ENCODE results near the gene C4orf50. TPM values are rescaled to one million over a fixed set of nuclear protein-coding genes. Genes with fewer than 3 reads are reported as not detected.

The C4orf50 gene
- total RNA-seq, 3 donors from 2014 or later: 0.07 to 0.73 (median 0.09) TPM

DNA sequence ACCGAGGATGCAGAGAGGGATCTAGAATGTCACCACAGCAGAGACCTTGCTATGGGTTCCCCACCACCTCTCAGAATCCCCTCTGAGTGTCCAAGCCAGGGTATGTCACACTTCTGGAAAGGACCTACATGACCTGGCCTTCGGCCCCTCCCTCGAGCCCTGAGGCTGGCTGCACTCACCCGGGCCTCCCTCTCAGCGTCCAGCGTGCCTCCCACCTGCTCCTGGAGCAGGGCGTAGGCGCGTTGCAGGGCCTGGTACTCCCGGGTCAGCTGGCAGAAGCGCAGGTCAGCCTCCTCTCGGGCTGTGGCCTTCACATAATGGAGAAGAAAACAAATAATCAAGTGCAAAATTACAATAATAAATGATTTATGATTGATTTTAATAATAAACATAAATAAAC is 43.9 kb upstream of the C4orf50 start:
- Histone ChIP-seq H3K36me3 (ENCODE audit: low read depth) (no peaks in the 10 kb centered on the region), H3K4me1 (ENCODE audit: low read depth) (no peaks in the 10 kb centered on the region), H3K4me3 (no peak overlapping the region), H3K9me3 (peaks cover 41% of the 10 kb centered on the region)
- intact Hi-C loops (cut with DNase I, micrococcal nuclease): no loop called here
- DNase-seq (no peak), ATAC-seq (no peak)
- no peak for TF ChIP-seq CTCF (IDR thresholded peaks at IDR 0.05)

- Histone ChIP-seq H3K4me3 (no peak overlapping the region), H3K4me1 (ENCODE audit: low read depth) (no peaks in the 10 kb centered on the region), H3K36me3 (ENCODE audit: low read depth) (no peaks in the 10 kb centered on the region), H3K9me3 (peaks cover 41% of the 10 kb centered on the region)
- no peak for DNase-seq
- TF ChIP-seq CTCF (IDR thresholded peaks at IDR 0.05): no peak
- intact Hi-C loops (cut with DNase I, micrococcal nuclease): no loop called here
- no peak for ATAC-seq
These were observed 41.2 kb upstream of the C4orf50 start for GRCh38 chr4:6059375-6059805.

GRCh38 chr4:6058531-6059374 is 40.5 kb upstream of the C4orf50 start:
- DNase-seq (no peak), ATAC-seq (no peak)
- Histone ChIP-seq H3K9me3 (peaks cover 41% of the 10 kb centered on the region), H3K36me3 (ENCODE audit: low read depth) (no peaks in the 10 kb centered on the region), H3K4me1 (ENCODE audit: low read depth) (no peaks in the 10 kb centered on the region), H3K4me3 (no peak overlapping the region)
- TF ChIP-seq CTCF (IDR thresholded peaks at IDR 0.05): no peak
- intact Hi-C loops (cut with DNase I, micrococcal nuclease): no loop called here

DNA sequence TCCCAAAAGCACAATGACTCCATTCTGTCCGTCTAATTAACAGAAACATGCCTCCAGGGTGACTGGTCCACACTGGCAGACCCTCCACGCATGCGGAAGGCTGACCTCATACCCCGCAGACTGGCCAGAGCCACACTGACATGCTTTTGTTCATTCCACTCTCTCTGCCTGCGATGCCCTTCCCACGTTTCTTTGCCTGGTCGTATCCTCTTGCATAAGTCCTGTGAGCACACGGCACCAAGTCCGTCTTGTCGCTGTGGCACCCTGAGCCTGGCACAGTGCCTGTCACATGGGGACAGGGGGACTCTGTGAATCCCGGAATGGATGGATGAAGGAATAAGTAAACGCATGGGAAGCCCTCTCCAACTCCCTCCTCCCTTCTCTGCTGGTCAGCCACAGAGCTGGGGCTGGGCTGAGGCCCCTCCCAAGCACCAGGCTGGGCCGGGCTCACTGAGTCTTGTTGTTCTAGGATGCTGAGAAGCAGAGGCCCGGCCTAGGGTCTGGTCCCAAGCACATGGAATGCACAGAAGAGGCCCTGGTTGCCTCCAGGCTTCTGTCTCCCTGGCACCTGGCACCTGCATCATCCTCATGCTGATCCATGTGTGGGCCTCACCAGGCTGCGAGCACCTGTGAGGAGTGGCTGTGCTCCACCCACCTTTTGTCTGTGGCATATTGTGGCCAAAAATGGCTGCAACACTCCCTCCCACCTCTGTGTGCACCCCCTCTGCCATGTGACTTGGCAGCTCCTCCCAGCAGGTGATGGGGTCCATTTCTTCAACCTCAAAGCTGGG is 38.9 kb upstream of the C4orf50 start:
- DNase-seq (no peak), ATAC-seq (no peak)
- peaks cover 41% of the 10 kb centered on the region for H3K9me3 ChIP-seq
- H3K4me1 ChIP-seq (ENCODE audit: low read depth): no peaks in the 10 kb centered on the region
- no peaks in the 10 kb centered on the region for H3K36me3 ChIP-seq (ENCODE audit: low read depth)
- intact Hi-C loops (cut with DNase I, micrococcal nuclease): no loop called here
- H3K4me3 ChIP-seq: no peak overlapping the region
- no peak for TF ChIP-seq CTCF (IDR thresholded peaks at IDR 0.05)

DNA sequence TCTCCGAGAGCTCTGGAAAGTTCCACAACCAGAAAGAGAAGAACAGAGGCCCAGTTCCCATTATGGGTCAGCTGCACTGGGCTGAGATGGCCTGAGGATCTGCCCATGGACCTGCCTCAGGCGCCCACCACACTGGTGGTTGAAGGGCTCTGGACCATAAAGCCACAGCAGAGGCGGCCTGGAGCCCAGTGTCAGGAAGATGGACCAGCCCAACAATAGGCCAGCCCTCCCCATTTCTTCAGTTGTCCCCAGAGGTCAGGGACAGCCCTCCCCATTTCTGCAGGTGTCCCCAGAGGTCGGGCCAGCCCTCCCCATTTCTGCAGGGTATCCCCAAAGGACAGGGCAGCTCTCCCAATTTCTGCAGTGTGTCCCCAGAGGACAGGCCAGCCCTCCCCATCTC is 37.2 kb upstream of the C4orf50 start:
- intact Hi-C loops (cut with DNase I, micrococcal nuclease): no loop called here
- ATAC-seq (no peak), DNase-seq (no peak)
- Histone ChIP-seq H3K4me1 (ENCODE audit: low read depth) (no peaks in the 10 kb centered on the region), H3K36me3 (ENCODE audit: low read depth) (no peaks in the 10 kb centered on the region), H3K9me3 (peaks cover 34% of the 10 kb centered on the region), H3K4me3 (no peak overlapping the region)
- no peak for TF ChIP-seq CTCF (IDR thresholded peaks at IDR 0.05)
